RWPE1 (cell line): ENCODE measurements around the gene FN3KRP.
"Not testable (repeated sequence)": the region's sequence is repeated elsewhere in the genome, so short reads cannot be mapped to it uniquely, and the experiment has no call there.

Experiments
- CTCF ChIA-PET: fragments of 350-600 bp; sonication (Branson Sonifier 250); formaldehyde crosslinking; extraction: SDS; loops from one replicate; lab custom pipeline; 2021; lab: Yijun Ruan, JAX
- POLR2A ChIA-PET: fragments of 400-600 bp; formaldehyde crosslinking; extraction: SDS; loops from one replicate; lab custom pipeline; 2020; ENCODE audit warnings: antibody characterized with exemption; ENCODE audit not compliant: low non-redundant PET; lab: Yijun Ruan, JAX
- DNase-seq: peaks from one replicate; pipeline ENCODE4 v3.0.0; 2012; ENCODE audit warnings: low spot score
- H3K27ac ChIP-seq: fragments of 450-650 bp; 2 replicates; pipeline ENCODE4 v1.5.1; 2017
- CTCF ChIP-seq: fragments of 450-650 bp; conservative IDR thresholded peaks from 2 replicates; pipeline ENCODE4 v1.5.1; 2017; ENCODE audit warnings: low read depth, mild to moderate bottlenecking

Gene FN3KRP

GRCh38 chr17:82736511-82737185, 20.1 kb downstream of the FN3KRP start:
- DNase-seq: no peak
- POLR2A ChIA-PET: no interaction called here
- TF ChIP-seq CTCF: no peak
- H3K27ac ChIP-seq: no peak overlapping the region
- CTCF ChIA-PET: no interaction called here

DNA sequence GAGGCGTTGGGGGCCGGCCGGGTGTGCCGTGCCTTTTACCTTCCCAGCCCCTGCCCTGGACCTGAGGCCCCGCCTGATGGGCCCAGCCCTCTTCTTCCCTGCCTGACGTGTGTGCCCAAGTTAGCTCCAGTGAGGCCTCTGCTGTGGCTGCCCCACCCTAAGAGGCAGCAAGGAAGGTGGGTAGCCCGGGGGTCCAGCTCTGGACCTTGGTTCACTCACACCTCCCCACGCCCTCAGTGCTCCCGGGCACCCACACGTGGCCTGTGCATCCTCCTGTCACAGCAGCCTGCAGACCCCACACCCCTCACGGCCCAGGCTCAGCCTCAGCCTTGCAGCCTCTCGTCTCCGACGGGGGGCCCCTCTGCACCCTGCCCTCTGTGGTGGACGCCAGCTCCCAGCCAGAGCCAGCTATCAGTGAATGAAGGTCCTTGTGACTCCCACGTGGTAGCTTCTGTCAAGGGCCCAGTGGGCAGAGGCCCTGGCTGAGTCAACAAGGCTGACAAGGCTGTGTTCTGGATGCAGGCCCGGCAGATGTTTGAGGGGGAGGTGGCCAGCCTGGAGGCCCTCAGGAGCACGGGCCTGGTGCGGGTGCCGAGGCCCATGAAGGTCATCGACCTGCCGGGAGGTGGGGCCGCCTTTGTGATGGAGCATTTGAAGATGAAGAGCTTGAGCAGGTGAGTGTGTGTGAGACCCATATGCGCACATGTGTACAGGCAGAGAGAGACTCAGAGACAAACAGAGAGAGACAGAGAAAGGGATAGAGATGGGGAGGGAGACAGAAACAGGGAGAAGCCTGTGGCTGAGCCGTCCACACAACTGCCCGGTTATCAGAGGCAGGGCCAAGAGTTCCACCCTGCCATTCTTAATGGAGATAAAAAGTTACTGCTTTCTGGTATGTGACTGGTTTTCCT, 21.7 kb downstream of the FN3KRP start:
- H3K27ac ChIP-seq: 0 out of 2 replicates have a peak overlapping the region, but pooled peaks have one; percentile 3
- ChIA-PET CTCF (no interaction called here), POLR2A (no interaction called here)
- no peak for DNase-seq
- TF ChIP-seq CTCF: no peak

GRCh38 chr17:82740906-82741759, 24.6 kb downstream of the FN3KRP start:
- CTCF ChIA-PET: no interaction called here
- 0 out of 2 replicates have a peak overlapping the region, but pooled peaks have one; percentile 21 for H3K27ac ChIP-seq
- POLR2A ChIA-PET: interaction anchor here (0.6 kb wide), 1 partner anchor 152 kb away, joined by 6 read pairs; no protein-coding TSS in a partner anchor
- peak; percentile 31 for DNase-seq
- TF ChIP-seq CTCF: no peak

DNA sequence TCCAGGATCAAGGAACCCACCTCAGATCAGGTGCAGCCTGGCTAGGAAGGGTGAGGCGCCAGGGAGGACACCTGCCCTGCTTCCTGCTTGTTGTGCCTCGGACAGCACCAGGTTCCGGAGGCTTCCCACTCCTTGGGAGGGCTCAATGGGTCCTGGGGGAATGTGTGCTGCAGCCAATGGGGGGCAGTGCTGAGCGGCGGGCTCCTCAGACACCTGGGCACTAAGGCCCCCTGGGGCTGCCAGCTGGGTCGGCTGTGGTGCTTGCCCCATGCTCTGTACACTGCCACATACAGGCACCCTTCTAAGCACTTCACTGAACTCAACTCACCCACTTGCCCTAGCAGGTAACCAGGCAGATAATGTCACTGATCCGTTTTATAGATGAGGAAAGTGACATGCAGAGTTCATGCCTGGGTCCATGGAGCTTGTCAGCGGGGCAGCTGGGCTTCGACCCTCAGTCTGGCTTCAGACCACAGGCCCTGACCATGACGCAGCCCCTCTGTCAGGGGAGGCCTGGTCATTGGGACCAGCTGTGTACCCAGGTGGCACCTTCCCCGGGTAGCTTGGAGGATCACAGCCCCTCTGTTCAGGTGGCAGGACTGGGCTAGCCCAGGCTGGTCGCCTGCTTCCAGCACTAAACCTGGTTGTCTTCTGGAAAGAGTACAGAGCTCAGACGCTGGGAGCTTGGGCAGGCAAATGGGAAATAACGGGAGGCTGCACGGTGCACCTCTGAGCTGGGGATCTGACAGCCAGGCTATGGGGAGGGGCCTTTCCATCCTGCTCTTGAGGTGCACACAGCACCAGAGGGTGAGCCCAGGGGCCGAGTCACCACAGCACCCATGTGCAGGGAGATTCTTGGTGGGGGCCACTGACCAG, 27.1 kb downstream of the FN3KRP start:
- no peak for DNase-seq
- CTCF ChIA-PET: interaction anchor here (0.6 to 0.7 kb wide), 2 partner anchors 12 to 21 kb away, joined by 3 read pairs; no protein-coding TSS in a partner anchor
- H3K27ac ChIP-seq: no peak overlapping the region
- TF ChIP-seq CTCF: no peak
- POLR2A ChIA-PET: no interaction called here

GRCh38 chr17:82744736-82745135, 28.2 kb downstream of the FN3KRP start:
- H3K27ac ChIP-seq, CTCF ChIA-PET, DNase-seq, POLR2A ChIA-PET: not testable (repeated sequence)

GRCh38 chr17:82745524-82745923, 29.0 kb downstream of the FN3KRP start:
- no peak overlapping the region for H3K27ac ChIP-seq
- CTCF ChIA-PET: no interaction called here
- POLR2A ChIA-PET: no interaction called here
- no peak for TF ChIP-seq CTCF
- no peak for DNase-seq
